Amniotic epithelial cell (primary cell): Measurements from ENCODE around the gene WNT7B.

ENCODE experiments used
- DNase-seq: peaks from one replicate; pipeline ENCODE4 v3.0.0-alpha.2; 2010; ENCODE audit warnings: low read depth

WNT7B gene

DNA sequence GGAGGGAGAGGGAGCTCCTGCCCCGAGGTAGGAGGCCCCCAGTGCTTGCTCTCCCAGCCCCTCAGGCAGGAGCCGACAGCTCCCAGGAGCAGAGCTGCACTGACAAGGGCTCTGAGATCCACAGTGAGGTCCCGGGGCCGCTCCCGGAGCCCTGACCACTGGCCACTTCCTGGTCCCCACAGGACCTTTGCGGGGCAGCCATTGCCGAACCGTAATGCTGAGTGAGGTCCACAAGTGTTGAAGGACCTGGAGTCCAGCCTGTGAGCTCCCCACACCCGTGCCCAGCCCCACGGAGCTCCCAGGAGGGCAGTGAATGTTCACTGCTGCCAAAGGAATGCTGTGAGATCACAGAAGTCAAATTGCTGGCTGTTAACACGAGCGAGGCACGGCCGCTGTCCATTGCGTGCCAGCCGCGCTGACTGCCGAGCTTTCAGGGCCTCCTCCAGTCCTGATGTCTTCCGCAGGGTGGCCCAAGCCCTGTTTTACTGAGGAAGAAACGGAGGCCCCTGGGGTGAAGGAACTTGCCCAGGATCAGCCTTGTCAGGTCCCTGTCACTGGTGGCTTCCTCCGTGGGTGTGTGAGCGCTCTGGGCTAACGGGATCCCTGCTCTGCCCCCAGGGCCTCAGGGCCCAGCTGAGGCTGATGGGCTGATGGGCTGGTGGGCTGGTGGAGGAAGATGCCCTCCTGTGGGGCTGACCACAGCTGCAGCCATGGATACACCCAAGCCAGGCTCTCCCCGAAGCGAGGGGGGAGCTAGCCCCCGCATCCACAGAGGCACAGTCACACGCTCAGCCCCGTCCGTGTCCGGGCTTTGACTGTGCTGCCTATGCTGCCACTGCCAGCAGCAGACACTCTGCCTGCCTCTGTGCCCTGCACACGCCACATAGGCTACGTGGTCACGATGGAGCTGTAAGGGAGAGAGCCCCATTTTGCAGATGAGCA lies 70.8 kb downstream of the WNT7B start:
- peak; percentile 51 for DNase-seq

DNA sequence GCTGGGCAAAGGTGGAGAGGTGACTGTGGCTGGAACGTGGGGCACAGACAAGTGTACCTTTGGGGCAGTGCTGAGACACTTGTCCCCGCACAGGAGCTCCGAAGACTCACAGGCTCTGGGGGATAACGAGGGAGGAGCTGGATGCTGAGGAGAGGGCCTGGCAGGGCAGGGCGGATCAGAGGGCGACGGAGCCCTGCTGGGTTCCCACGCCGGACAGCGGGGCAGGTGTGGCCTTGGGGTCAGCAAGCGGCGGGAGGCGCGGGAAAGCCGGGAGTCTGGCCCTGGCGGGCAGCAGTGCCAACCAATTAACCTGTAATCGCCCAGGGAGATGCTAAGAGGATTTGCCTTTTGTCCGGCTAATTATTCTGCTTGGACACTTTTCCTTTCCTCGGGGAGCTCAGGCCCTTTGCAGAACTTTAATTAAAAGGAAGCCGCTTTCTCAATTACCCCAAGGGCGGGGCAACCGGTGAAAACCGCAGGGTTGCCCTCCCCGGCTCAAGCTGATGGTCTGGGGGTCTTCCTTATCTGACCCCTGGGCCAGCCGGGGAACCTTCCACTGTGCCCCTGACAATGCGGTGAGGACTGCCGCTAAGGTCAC lies 71.5 kb downstream of the WNT7B start:
- DNase-seq, result no peak

DNA sequence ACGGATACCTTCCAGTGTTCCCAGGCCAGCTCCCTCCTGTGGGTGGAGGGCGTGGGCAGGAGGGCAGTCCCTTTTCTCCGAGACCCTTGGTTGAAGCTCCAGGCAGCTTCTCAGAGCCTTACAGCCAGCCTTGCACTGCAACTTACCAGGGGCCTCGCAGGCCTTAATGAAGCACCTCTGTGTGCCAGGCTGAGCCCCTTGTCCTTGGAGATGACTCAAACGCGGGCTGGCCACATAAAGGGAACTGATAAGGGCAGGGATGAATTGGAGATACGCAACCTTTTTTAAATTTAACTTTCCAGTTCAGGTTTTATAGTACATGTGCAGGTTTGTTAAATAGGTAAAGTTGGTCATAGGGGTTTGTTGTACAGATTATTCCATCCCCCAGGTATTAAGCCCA lies 72.7 kb downstream of the WNT7B start:
- DNase-seq, result peak; percentile 27

DNA sequence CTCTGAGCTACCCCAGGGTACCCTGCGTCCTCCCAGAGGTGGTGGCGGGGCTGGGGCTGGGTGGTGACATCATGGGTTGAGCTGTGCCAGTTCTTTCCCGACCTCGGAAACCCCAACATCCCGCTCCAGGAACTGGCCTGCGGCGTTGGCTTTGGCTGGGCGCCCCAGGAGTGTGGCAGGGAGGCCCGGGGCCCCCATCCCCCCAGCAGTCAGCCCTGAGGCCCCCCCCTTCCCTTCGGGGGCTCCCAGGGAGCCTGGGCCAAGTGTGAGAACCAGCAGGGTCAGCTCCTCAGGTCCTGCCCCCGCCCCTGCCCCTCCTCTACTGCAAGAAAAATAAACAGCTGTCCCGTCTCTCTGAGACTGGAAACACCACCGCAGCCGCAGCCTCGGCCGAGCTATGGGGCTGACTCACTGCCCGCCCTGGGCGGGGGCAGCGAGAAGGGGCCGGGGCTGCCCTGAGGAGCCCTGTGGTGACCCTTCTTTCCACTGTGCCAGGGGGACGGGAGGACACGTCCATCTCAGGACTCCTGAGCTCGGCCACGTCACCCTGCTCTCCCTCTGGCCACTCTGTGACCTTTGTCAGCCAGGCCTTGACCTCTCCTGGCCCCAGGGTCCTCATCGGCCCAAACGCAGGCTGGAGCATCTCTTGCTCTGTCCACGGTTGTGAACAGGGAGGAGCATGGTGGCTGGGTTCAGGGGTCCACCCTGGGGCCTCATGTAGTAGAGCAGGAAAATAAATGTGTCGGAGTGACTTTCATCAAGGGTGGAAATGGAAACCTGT lies 73.4 kb downstream of the WNT7B start:
- peak; percentile 72 for DNase-seq

DNA sequence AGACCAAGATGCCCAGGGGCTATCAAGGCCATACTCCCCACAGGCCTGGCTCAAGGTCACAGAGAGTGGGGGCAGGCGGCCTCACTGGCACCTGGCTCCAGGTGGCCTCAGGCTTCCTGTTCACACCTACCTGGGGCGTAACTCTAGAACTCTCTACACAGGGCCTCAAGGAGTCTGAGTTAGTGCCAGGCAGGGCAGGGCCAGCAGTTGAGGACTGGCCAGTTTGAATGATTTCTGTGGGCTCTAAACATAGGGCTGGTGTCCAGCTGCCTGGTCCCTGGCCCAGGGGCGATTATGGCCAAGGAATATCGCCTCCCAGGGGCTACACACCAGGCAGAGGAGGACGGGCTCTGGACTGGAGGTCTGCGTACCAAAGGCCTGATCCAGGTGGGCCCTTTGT lies 79.2 kb downstream of the WNT7B start:
- DNase-seq, result no peak

DNA sequence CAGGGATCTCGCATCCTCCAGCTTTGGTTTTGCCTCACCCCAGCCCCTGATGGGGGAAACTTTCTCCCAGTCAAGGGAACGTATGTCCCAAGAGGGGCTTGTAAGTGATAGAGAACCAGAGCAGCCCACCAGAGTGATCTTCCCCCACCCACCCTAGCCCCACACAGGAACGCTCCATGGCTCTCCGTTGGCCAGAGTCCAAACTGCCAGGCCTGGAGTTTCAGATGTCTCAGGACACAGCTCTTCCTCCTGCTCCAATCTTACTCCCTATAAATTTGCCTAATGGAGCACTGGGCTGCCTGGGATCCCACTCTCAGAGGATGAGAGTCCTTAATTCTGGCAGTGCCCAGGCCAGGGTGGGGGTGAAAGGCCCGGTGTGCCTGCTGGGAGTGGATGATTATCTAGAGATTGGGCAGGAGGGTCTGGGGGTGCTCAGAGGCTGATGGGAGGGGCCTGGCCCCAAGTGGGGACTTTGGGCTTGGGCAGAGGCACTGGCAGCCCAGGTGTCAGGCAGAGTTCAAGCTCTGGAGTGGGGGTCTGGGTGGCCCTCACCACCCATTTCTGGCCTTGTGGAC lies 79.9 kb downstream of the WNT7B start:
- no peak for DNase-seq

DNA sequence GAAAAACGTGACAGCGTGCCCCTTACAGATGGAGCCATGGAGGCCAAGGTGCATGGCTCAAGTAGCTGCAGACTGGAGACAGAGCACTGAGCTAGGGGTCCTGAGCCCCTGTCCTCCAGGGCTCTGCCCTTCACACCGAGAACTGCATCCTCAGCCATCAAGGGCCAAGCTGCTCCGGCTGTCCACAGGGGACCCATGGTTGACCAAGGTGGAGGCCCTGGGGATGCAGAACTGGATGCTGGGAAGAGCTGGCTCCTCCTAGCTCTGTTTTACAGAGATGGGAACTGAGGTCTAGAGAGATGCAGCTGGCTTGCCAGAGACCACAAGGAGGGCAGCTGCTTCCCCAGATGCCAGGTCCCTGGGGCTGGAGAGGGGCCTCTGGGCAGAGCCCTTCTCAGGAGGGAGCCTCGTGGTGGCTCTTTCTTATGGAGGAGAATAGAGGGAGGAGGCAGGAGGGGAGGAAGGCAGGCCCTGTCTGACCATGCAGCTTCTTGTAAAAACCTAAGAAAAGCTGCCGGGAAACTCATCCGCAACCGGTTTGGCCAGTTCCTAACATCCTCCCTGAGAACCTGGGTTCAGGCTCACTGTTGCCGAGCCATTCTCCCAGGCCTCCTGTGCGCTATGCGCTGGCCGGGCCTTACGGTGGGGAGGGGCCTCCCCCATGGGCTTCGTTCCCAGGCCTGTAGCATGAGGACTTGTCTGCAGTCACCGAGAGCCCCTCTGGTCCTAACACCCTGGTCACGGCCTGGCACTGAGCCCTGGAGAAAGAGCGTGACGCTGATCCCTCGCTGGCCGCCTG lies 80.6 kb downstream of the WNT7B start:
- DNase-seq, result no peak

DNA sequence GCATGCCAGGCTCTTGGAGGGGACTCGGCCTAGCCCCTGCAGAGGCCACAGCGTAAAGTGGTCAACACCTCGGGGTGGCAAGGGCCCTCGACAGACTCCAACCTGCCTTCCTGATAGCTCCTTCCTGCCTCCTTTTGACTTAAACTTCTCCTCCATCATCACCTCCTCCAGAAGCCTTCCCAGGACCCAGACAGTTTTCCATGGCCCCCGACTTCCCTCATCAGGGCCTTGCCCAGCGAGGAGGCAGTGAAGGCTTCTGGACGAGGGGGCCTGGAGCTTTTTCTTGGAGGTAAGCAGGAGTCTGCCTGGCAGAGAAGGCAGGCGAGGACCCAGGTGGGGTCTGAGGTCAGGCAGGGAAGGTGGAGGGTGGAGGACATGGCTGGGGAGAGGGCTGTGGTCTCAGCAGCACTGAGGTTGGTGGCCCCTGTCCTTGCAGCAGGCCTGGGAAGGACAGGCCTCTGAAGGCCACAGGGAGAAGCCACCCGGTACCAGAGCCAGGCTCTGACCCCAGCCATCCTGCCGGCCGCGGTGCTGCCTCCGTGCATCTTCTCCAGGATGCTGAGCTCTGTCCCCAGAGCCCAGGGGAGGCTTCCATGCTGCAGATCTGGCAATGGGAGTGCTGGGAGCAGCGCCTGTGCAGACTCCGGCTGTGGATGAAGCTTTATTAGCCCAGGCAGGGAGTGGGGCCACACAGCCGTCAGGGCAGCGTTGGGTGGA lies 81.4 kb downstream of the WNT7B start:
- no peak for DNase-seq

DNA sequence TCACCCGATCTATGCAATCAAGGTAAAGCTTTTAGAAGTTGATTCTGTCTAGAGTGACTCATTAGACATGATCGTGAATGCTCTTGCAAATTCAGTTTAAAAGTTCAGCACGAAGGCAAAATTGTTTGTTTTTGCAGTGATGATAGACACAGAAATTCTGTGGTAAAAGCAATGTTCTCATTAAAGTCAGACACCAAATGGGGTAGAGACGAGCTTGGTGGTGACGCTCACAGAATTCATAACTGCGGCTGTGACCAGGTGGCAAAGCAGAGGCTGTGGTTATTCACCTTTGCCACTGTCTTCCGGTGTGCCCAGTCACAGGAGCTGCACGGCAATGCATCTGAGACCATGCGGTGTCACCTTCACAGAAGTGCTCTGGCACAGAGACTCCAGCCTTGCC lies 83.4 kb downstream of the WNT7B start:
- no peak for DNase-seq

DNA sequence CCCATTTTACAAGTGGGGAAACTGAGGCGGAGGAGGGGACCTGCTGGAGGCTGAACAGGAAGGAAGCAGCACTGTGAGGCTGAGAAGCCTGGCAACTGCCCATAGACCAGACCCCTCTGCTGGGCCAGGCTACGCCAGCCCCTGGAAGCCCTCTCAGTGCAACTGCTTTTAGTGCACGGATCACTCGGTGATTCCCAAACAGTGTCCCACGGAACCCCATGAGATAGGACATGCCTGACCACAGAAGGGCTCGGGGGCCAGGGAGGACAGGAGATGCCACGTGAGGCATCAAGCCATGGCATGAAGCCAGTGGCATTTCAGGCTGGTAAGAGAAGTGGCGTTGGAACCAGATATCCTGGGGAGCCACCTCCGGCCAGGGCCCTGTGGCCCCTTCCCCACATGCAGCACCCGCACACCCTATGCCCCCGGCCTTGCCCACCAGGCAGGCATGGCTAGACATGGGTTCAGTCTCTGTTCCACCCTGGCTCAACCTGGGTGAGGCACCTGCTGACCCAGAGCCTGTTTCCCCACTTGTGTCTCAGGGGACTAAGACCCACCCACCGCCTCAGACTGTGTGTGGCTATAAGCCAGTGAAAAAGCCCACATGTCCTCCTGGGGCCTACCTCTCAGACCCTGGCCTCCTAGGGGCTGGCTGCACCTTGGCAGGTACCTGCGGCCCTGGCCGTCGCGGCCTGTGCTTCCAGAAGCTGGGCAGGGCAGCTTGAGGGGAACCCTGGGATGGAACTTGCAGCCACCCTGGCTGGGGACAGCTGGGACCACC lies 84.1 kb downstream of the WNT7B start:
- DNase-seq, result no peak

DNA sequence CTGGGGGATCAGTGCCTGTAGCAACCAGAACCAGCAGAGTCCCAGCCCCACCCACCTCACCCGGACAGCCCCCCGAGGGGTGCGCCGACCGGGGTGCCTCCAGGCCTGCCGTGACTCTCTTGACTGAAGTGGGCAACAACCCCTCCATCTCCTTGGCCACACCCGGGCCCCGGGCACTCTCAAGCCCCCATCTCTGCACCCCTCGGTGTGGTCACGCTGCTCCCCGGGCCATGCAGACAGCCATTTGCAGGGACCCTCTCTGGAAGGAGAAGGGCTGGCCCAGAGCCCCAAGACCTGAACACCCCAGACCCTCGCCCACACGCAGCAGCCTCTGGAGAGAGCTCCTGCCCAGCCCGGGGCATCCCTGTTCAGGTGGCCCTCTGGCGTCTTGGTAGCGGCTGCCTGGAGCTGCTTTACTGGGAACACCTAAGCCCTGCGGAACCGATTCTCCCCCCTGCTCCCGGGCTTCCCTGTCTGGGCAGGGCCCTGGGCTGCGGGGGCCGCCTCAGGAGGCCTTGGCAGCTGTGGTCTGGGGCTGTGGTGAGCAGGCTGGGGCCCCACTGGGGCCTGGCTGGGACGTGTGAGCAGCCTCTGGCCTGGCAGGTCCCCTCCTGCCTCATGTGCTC lies 84.9 kb downstream of the WNT7B start:
- DNase-seq, result peak; percentile 38

DNA sequence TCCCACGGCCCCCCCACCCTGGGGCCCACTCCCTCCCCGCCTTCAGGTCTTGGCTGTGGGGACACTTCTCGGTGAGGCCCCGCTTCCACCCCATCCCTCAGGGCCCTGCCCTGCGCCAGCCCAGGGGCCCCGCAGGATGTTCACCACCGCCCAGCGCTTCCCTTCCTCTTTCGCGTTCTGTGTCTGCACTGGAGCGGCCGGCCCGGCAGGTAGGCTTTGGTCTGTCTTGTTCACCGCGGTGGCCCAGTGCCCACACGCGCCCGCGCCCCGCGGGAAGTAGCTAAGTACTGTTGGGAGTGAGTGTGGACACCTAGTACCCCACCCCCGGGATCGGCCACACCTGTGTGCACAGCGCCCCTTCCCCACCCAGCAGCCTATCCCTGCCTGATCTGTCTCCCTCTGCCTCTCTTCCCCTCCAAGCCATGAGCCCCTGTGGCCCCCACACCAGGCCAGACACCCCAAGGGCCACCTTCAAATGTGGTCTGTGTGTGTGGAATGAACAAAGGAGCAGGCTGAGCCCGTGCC lies 85.4 kb downstream of the WNT7B start:
- DNase-seq, result no peak

DNA sequence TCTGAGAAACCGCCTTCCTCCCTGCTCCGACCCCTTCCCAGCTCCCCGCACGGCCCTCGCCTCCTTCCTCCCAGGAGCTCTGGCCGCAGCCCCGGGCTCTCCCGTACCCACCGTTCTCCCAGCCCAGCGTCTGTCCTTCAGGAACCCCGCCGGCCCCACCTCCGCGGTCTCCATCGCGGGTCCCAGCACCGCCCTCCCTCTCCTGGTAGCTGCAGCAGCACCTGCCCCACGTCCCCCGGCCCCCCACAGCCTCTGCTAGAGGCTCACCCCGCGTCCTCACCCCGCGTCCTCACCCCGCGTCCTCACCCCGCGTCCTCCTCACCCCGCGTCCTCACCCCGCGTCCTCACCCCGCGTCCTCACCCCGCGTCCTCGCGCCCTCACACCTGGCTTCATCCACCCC lies 85.9 kb downstream of the WNT7B start:
- DNase-seq, result no peak

DNA sequence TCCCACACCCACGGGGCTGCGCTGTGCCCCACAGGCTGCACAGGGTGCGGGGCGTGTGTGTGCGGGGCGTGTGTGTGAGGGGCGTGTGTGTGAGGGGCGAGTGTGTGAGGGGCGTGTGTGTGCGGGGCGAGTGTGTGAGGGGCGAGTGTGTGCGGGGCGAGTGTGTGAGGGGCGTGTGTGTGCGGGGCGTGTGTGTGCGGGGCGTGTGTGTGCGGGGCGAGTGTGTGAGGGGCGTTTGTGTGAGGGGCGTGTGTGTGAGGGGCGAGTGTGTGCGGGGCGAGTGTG lies 86.7 kb downstream of the WNT7B start:
- no peak for DNase-seq

DNA sequence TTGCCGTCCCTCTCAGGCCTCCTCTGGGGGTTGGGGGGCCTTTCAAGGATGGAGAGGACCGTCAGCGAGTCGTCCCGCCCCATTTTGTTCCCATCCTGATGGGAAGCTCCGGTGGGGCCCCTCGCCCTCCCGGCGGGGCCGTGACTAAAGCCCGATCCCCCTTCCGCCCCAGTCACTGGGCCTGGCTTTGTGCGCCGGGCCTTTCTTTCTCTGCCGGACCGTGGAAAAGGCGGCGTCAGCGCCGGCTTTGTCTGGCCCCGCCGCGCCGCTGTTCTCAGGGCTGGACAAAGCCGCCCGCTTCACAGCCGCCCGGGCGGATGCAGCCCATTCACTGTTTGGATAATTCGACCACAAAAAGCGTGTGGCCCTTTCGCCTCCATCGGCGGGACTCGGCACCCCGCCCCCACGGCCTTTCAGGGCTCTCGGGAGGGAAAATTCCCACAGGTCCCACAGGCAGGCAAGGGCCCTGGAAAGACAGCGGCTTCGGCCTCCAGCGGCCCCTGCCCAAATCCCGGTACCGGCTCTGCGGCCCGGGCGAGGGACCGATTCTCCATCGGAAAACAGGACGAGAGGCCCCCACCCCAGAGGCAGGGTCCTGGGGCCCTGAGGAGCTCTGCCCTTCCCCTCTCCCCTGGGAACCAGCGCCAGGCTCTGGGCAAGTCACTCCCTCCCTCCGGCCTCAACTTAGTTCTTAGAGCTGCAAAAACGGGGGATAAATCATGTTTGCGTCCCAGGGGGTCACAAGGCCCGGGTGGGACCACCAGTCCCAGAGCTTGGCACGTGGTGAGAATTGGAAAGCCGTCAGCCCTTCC lies 87.2 kb downstream of the WNT7B start:
- no peak for DNase-seq

DNA sequence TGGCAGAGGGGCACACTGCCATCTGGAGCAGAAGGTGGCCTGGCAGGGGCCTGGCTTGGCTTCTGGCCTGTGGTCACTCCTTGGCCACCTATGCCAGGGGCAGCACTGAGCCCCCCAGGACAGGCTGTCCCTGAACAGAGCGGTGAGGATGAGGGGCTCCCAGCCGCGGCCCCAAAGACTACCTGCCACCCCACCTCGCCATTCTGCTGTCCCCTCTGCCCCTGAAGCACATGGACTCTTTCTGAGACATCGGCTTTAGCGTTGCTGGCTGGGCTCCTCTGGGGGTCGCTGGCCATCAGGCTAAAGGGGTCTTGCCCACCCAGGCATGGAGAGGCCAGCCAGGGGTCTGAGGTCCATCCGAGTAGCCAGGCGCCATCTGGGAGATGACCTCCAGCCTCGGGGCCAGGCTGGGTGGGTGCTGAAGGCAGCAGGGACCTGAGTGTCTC lies 87.8 kb downstream of the WNT7B start:
- DNase-seq, result no peak

DNA sequence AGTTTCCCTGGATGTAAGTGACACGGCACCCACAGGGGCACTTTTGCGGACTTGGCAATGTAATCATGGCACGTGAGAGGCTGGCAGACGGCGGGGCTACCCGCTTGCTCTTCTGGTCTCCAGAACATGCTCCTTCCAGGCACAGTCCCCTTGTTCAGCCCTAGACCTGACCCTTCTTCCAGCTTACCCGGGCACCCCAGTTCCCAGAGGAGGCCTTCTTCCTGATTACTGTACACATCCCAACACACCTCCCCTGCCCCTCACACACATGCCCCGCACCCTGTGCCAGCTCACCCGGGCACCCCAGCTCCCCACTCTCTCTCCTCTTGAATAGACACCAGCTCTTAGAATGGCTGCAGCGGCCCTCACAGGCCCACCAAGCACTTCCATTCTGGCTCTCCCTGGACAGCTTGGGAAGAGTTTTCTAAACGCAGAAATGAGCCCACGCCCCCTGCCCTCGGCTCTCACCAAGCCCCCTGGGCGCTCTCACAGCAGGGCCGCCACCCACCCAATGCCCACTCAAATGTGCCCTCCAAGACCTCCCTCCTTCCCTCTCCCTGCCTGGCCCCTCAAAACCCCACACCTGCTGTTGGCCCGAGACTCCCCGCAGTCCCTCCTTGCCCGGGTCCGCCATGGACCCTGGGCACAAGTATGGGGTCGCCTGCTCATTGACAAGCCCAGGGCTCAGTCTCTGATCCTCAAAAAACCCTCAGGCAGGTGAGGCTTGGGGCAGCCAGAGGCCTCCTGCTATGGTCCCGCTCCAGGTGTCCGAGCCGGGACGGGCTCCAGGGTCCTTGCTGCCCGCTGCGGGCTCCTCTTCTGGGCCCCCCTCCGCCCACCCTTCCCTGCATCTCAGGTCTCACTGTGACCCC lies 88.5 kb downstream of the WNT7B start:
- no peak for DNase-seq
